T-helper 1 cell (primary cell): ENCODE measurements around the gene PAK1IP1.
A peak's percentile ranks its signal among the peaks of the same experiment; 100 is the strongest.
"Not testable (repeated sequence)": the region's sequence is repeated elsewhere in the genome, so short reads cannot be mapped to it uniquely, and the experiment has no call there.

ENCODE experiments used
- DNase-seq, 5 donors: peaks; one replicate each; pipeline ENCODE4 v3.0.0-alpha.2; 2012 to 2020
- total RNA-seq, 4 donors: gene quantifications; one replicate each; lab custom pipeline; 2026; lab: John Stamatoyannopoulos, UW

PAK1IP1 gene
- 5.9 to 11.1 (median 9.4) reads per million in 4 donors for total RNA-seq

- peak; percentile 85 to 95 (median 88) for DNase-seq
These were observed at the start of gene PAK1IP1, which contains the start of gene C6orf52 for GRCh38 chr6:10694302-10695085. PAK1IP1 (plus strand) TSS chr6:10694972; CDS start chr6:10694986, 14 bp downstream. C6orf52 (minus strand) TSS chr6:10694616; CDS start chr6:10687550, 7,066 bp downstream.

- peak in 1 of 5 donors; percentile 70 for DNase-seq
These were observed 39.2 kb upstream of the PAK1IP1 start for GRCh38 chr6:10655508-10656055.

DNA sequence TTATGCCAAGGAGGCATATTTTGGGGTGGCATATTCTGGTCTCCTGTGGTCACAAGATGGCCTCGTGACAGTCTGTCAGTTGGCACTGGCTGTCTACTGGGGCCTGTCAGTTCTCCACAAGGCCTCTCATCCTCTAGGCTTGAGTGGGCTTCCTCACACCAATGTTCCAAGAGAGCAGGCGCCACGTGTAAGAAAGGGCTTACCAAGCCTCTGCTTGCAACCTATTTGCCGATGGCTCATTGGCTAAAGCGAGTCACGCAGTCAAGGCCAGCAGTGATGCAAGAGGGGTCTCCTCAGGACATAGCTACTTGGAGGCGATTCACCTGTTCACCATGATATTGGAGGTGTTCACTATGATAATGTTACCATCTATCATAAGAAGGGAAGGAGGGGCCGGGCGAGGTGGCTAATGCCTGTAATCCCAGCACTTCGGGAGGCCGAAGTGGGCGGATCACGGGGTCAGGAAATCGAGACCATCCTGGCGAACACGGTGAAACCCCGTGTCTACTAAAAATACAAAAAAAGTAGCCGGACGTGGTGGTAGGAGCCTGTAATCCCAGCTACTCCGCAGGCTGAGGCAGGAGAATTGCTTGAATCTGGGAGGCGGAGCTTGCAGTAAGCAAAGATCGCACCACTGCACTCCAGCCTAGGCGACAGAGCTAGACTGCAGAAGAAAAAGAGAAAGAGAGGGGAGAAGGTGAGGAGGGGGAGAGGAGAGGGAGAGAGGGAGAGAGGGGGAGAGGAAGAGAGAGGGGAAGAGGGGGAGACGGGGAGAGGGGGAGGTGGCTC lies 35.7 kb upstream of the PAK1IP1 start:
- no peak for DNase-seq

DNA sequence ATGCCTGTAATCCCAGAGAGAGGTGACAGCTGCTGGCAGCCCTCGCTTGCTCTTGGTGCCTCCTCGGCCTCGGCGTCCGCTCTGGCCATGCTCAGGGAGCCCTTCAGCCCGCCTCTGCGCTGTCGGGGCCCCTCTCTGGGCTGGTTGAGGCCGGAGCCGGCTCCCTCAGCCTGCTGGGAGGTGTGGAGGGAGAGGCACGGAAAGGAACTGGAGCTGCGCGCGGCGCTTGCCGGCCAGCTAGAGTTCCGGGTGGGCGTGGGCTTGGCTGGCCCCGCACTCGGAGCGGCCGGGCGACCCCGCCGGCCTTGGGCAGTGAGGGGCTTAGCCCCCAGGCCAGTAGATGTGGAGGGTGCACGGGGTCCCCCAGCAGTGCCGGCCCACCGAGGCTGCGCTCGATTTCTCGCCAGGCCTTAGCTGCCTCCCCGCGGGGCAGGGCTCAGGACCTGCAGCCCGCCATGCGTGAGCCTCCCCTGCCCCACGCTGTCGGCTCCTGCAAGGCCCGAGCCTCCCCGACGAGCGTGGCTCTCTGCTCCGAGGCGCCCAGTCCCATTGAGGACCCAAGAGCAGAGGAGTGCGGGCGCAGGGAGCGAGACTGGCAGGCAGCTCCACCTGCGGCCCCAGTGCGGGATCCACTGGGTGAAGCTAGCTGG lies 34.9 kb upstream of the PAK1IP1 start:
- no peak for DNase-seq

GRCh38 chr6:10660431-10661191 lies 34.2 kb upstream of the PAK1IP1 start:
- DNase-seq, result not testable (repeated sequence)

- no peak for DNase-seq
These were observed 32.6 kb upstream of the PAK1IP1 start for GRCh38 chr6:10662207-10662606.

DNA sequence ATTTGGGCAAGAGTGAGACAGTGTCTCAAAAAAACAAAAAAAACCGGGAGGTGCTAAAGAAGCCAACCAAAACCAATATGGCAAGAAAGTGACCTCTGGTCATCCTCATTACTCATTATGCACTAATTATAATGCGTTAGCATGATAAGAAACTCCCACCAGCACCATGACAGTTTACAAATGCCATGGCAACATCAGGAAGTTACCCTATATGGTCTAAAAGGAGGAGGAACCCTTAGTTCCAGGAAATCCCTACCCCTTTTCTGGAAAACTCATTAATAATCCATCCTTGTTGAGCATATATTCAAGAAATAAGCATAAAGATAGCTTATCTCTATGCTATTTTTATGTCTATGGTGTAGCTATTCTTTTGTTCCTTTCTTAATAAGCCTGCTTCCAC lies 32.0 kb upstream of the PAK1IP1 start:
- DNase-seq, result no peak

- not testable (repeated sequence) for DNase-seq
These were observed 29.2 kb upstream of the PAK1IP1 start for GRCh38 chr6:10665595-10665994.

GRCh38 chr6:10668126-10668917 lies 26.4 kb upstream of the PAK1IP1 start:
- DNase-seq, result no peak

DNA sequence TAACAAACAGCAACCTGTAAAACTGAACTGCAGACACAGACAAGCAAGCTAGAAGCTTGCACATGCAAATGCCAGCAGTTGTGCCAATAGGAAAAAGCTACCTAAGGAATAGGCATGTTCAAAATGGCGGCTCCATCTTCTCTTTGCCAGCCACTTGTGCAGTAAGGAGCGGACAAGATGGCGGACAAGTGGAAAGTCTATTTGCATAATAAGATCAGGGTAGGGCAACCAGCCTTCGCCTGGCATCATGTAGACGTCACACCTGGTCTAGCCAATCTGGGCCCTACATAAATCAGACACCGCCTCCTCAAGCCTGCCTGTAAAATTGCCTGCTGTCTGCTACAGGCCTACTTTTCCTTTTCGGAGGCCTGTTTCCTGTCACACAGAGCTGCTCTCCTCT lies 18.4 kb upstream of the PAK1IP1 start:
- DNase-seq, result no peak

DNA sequence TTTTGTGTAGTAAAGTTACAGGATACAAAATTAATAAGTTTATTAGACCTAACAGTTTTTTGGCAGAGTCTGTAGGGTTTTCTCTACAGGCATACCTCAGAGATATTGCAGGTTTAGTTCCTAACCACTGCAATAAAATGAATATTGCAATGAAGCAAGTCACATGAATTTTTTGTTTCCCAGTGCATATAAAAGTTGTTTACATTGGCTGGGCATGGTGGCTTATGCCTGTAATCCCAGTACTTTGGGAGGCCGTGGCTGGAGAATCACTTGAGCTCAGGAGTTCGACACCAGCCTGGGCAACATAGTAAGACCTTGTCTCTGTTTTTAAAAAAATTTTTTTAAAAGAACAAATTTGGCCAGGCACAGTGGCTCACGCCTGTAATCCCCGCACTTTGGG lies 16.3 kb upstream of the PAK1IP1 start:
- no peak for DNase-seq

DNA sequence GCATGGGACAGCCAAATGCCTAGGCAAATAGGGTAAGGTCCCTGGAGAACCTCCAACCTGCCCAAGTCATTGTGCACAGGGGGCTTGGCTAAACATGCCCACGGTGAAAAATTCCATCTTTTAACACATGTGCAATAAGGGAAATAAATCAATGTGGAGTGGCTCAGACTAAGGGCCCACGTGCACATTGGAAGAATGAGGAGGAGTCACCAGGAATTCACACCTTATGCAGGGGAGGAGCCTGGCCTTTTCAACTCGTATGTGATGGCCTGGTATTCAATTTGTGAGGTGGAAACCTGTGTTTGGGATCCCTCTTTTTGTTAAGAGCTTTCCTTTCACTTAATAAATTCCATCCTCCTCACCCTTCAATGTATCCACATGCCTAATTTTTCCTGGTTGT lies 13.0 kb upstream of the PAK1IP1 start:
- no peak for DNase-seq

- no peak for DNase-seq
These were observed 12.3 kb upstream of the PAK1IP1 start for GRCh38 chr6:10682355-10682988.

DNA sequence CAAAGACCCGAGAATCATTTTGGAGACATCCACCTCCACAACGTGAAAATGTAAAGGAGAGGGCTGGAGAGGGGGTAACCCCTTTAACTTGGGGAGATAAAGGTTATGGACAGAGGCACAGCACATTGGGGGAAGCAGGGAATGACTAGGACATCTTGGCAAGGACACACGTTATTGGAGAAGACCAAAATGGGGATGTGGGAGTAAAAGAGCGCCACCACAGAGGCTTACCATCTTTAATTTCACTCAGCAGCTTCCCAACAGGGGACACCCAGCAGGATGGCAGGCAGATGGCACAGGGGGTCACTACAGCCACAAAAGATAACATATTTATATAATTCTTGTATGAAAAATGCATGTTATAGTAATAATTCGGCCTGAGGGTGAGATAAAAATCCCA lies 10.2 kb upstream of the PAK1IP1 start:
- no peak for DNase-seq

GRCh38 chr6:10685092-10685915 lies 9.5 kb upstream of the PAK1IP1 start:
- DNase-seq, result no peak

DNA sequence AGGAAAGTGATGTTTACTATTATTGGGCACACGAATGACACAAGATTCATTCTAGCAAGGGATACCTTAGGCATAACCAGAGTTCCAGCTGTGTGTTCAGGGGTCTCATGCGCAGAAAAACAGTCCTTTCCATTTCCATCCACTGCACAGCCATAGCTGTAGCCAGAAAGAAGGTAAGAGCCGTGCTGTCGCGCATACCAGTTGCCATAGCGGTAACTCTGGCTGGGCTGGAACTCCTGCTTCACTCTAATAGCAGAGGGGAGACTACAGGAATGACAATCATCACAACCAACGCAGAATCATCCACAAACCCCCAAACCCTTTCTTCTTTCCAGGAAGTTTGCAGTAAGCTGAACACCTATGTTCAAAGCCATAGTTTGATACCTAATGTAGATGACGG lies 7.9 kb upstream of the PAK1IP1 start:
- DNase-seq, result no peak

DNA sequence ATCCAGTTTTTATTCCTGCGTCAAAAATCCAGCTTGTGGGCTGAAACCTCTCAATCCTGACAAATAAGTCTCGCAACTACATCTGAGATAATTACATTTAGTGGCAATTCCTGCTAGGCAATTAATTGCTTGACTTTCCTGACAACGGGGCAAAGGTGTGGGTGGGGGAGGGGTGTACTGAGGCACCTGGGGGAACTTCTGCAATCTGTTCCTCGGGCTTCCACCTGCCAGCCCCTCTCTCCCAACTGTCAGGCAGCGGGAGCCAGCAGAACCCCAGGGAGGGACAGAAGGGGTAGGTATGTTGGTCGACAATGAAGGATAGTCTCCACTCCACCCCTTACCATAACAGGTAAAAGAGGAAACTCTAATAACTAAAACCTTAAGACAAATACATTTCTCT lies 7.2 kb upstream of the PAK1IP1 start:
- no peak for DNase-seq

GRCh38 chr6:10690651-10691445 lies 3.9 kb upstream of the PAK1IP1 start:
- no peak for DNase-seq

DNA sequence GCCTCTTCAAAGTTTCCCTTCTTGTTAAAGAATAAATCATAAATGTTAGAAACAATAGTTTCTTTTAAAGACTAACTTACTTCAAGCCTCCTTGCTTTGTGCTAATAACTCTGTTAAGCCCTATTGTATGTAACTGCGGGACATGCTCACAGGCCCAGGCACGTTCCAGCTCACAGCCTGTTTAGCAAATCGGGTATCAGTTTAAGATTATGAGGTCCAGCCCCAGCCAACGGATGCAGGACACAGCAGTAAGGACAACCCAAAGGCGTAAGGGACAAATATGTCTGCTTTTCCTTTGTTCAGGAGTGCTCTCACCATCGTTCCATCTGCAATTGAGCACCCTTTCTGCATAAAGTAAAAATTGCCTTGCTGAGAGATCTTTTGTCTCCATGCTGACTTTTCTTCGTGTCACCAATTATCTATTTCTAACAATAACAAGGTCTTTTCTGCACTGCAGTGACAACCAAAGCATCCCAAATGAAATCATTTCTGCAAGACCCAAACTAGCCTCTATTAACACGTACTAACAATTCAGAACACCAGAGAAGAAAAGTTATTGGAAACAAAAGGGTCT lies 1.7 kb upstream of the PAK1IP1 start:
- DNase-seq, result no peak
